G401.6 (cell line): Measurements from ENCODE around the gene APOBR.
"Not testable (repeated sequence)": the region's sequence is repeated elsewhere in the genome, so short reads cannot be mapped to it uniquely, and the experiment has no call there.

Experiments used
- FAIRE-seq: peaks from 2 replicates; lab custom pipeline; 2012; peaks lifted over from hg19 to GRCh38; lab: Jason Lieb, UNC

The APOBR gene

GRCh38 chr16:28494121-28494851 lies at the start of gene APOBR:
TSS of gene APOBR (plus strand) at chr16:28494643. CDS start at chr16:28494682, 39 bp downstream.
- no peak for FAIRE-seq

- FAIRE-seq, result not testable (repeated sequence)
These were observed 48.1 kb upstream of the APOBR start for GRCh38 chr16:28446388-28446787.

GRCh38 chr16:28447081-28447480 lies 47.4 kb upstream of the APOBR start:
- not testable (repeated sequence) for FAIRE-seq

- FAIRE-seq, result no peak
These were observed 20.7 kb upstream of the APOBR start for GRCh38 chr16:28473714-28474265.

- FAIRE-seq, result no peak
These were observed 19.2 kb upstream of the APOBR start for GRCh38 chr16:28475221-28475620.

- no peak for FAIRE-seq
These were observed 17.0 kb upstream of the APOBR start for GRCh38 chr16:28477311-28477920.

GRCh38 chr16:28478506-28479180 lies 15.8 kb upstream of the APOBR start:
- FAIRE-seq, result no peak

- no peak for FAIRE-seq
These were observed 12.4 kb upstream of the APOBR start for GRCh38 chr16:28482026-28482425.

GRCh38 chr16:28483361-28483760 lies 11.1 kb upstream of the APOBR start:
- not testable (repeated sequence) for FAIRE-seq

- FAIRE-seq, result no peak
These were observed 8.2 kb upstream of the APOBR start for GRCh38 chr16:28486266-28486665.

- no peak for FAIRE-seq
These were observed 3.0 kb upstream of the APOBR start for GRCh38 chr16:28491230-28491969.

GRCh38 chr16:28491970-28492474 lies 2.4 kb upstream of the APOBR start, which contains the start of gene CLN3:
TSS of gene CLN3 (minus strand) at chr16:28492074. CDS start at chr16:28491759, 315 bp downstream.
- FAIRE-seq, result peak; percentile 79

GRCh38 chr16:28492511-28492910 lies 1.9 kb upstream of the APOBR start:
- no peak for FAIRE-seq

GRCh38 chr16:28495098-28495793 lies 803 bp downstream of the APOBR start:
- no peak for FAIRE-seq

- no peak for FAIRE-seq
These were observed 1.6 kb downstream of the APOBR start for GRCh38 chr16:28495795-28496749.

- FAIRE-seq, result no peak
These were observed 2.4 kb downstream of the APOBR start for GRCh38 chr16:28496844-28497243.

- no peak for FAIRE-seq
These were observed 2.9 kb downstream of the APOBR start for GRCh38 chr16:28497386-28497785.

GRCh38 chr16:28497861-28498599 lies 3.6 kb downstream of the APOBR start:
- no peak for FAIRE-seq

GRCh38 chr16:28498666-28499381 lies 4.4 kb downstream of the APOBR start:
- FAIRE-seq, result no peak
